GM21423 (cell line): Measurements from ENCODE around the gene GOLGA8R.
"Not testable (repeated sequence)": the region's sequence is repeated elsewhere in the genome, so short reads cannot be mapped to it uniquely, and the experiment has no call there.

Experiments used
- ATAC-seq: cut with Tn5 transposase; IDR thresholded peaks from one replicate; pipeline ENCODE4 v1.9.1; 2021; ENCODE audit warnings: mild to moderate bottlenecking, moderate library complexity; ENCODE audit not compliant: unreplicated experiment

GOLGA8R gene

GRCh38 chr15:30355043-30355442, 59.0 kb downstream of the GOLGA8R start:
- ATAC-seq, result not testable (repeated sequence)
